ENCODE results near the gene MIB1. TPM values are rescaled to one million over a fixed set of nuclear protein-coding genes. Genes with fewer than 3 reads are reported as not detected.

MIB1 gene
- total and polyA plus RNA-seq, 9 of the 15 experiments (the other 6 are each of a cell fraction or from before 2014, with no cell fraction given) = 7.2 to 43.8 (median 23.2) TPM

DNA sequence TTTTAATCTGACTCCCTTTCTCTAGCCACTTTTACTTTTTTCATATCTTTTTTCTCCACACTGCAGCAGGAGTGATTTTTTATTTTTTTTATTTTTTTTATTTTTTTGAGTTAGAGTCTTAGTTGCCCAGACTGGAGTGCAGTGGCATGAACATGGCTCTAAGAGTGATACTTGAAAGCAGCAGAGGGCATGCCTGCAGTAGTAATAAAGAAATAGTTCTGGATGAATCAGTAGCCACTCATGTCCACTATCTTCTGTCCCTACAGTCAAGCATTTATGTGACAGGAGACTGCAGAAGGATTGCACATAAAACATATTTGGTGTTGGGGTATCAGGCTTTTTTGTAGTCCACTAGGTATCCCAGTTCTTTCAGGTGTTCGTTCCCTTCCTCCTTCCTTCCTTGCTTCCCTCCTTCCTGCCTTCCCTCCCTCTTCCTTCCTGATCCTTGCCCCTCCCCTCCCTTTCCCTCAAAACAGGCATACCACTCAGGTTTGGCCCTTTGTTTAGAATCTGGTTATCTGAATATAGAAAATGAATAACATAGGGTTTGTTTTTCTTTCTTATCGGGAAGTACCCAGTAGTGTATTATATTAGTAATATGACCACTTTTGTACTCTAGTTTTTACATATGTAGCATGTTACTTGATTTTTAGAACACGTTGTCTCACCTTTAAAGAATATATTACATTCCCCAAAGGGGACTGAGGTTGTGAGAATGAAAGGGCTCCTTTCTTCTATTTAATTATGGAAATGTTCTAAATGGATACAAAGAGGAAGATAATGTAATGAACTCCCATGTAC is 23.5 kb downstream of the MIB1 start:
- H3K36me3 ChIP-seq (ENCODE audit: control insufficient read depth, insufficient read depth, low read length) = peaks cover 31% of the 10 kb centered on the region
- no peak overlapping the region for H3K9ac ChIP-seq (ENCODE audit: insufficient read depth in 1 of 2, low read depth in 2 of 2, low read length in 2 of 2)
- DNase-seq (ENCODE audit: extremely low read depth in 1 of 4, low spot score in 3 of 4) = no peak
- in situ Hi-C loops (cut with MboI) (no loop called here), intact Hi-C loops (cut with micrococcal nuclease) (no loop called here)
- H3K79me2 ChIP-seq (ENCODE audit: control insufficient read depth, insufficient read depth, low read length) = peaks cover 63% of the 10 kb centered on the region
- H3K4me1 ChIP-seq (replicated peaks in 1 of 2; ENCODE audit: control insufficient read depth in 2 of 2, insufficient read depth in 2 of 2, low read length in 2 of 2) = peaks cover 0 to 4% of the 10 kb centered on the region in 2 experiments; a peak in 2 of 5 replicates
- TF ChIP-seq TAF9B (IDR thresholded peaks at IDR 0.05; ENCODE audit: partially characterized antibody) = no peak
- no peak for TF ChIP-seq ATF2 (CRISPR knock-in tag; IDR thresholded peaks at IDR 0.05)
- no peak for TF ChIP-seq SPI1 (IDR thresholded peaks at IDR 0.05; ENCODE audit: borderline replicate concordance, low read depth, low read length)
- TF ChIP-seq PRDM10 (IDR thresholded peaks at IDR 0.05; ENCODE audit: partially characterized antibody) = no peak
- no peak for TF ChIP-seq ZNF174 (CRISPR knock-in tag; IDR thresholded peaks at IDR 0.05)
- TF ChIP-seq TRIM28 (IDR thresholded peaks at IDR 0.05) = no peak
- TF ChIP-seq SNRNP70 (optimal IDR thresholded peaks at IDR 0.05; ENCODE audit: low read depth, low read length) = no peak
- TF ChIP-seq, protein P1, sequence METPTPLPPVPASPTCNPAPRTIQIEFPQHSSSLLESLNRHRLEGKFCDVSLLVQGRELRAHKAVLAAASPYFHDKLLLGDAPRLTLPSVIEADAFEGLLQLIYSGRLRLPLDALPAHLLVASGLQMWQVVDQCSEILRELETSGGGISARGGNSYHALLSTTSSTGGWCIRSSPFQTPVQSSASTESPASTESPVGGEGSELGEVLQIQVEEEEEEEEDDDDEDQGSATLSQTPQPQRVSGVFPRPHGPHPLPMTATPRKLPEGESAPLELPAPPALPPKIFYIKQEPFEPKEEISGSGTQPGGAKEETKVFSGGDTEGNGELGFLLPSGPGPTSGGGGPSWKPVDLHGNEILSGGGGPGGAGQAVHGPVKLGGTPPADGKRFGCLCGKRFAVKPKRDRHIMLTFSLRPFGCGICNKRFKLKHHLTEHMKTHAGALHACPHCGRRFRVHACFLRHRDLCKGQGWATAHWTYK (CRISPR knock-in tag; IDR thresholded peaks at IDR 0.05) = no peak
- no peak for TF ChIP-seq TRIM24 (IDR thresholded peaks at IDR 0.05)
- TF ChIP-seq, protein P2, sequence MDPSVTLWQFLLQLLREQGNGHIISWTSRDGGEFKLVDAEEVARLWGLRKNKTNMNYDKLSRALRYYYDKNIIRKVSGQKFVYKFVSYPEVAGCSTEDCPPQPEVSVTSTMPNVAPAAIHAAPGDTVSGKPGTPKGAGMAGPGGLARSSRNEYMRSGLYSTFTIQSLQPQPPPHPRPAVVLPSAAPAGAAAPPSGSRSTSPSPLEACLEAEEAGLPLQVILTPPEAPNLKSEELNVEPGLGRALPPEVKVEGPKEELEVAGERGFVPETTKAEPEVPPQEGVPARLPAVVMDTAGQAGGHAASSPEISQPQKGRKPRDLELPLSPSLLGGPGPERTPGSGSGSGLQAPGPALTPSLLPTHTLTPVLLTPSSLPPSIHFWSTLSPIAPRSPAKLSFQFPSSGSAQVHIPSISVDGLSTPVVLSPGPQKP (CRISPR knock-in tag; IDR thresholded peaks at IDR 0.05) = no peak
- no peak for TF ChIP-seq ARID2 (IDR thresholded peaks at IDR 0.05)
- TF ChIP-seq MTA3 (IDR thresholded peaks at IDR 0.05; ENCODE audit: borderline replicate concordance) = no peak
- ChIA-PET POLR2A (no interaction called here), CTCF (ENCODE audit: low intra/inter-chr PET ratio) (no interaction called here)
- H3K9me3 ChIP-seq (replicated peaks; ENCODE audit: control insufficient read depth, insufficient read depth, low read depth, low read length) = no peaks in the 10 kb centered on the region
- no peak overlapping the region for H3K27ac ChIP-seq (ENCODE audit: extremely low read depth, low read depth, low read length)
- no peak overlapping the region for H3K4me3 ChIP-seq
- WGBS (ENCODE audit: insufficient coverage, low coverage, missing lambda C conversion rate) = 68% methylated on average over 3 of the region's 3 CpGs
- H3K27me3 ChIP-seq (ENCODE audit: control insufficient read depth in 2 of 2, insufficient read depth in 2 of 2, low read length in 2 of 2) = no peaks in the 10 kb centered on the region
- no TSS peak for BruUV-seq (replicated peaks)
- no peak overlapping the region for H3K4me2 ChIP-seq (ENCODE audit: insufficient read depth, low read length)
- no peaks in the 10 kb centered on the region for H3K9me1 ChIP-seq (ENCODE audit: control insufficient read depth, insufficient read depth, low read length)
- ATAC-seq = peak; percentile 47; the same call in 2 of the 3 replicates
- no peak for FAIRE-seq
- no peak overlapping the region for H2AFZ ChIP-seq (ENCODE audit: low read depth, low read length)
- H4K20me1 ChIP-seq (replicated peaks; ENCODE audit: control insufficient read depth, insufficient read depth, low read length) = 0 out of 2 replicates have a peak, but pooled peaks cover 3% of the 10 kb centered on the region
